Cardiac muscle cell (in vitro differentiated cells and primary cell): ENCODE data around the gene C7. TPM values are rescaled to one million over a fixed set of nuclear protein-coding genes. Genes with fewer than 3 reads are reported as not detected.
"Not testable (repeated sequence)": the region's sequence is repeated elsewhere in the genome, so short reads cannot be mapped to it uniquely, and the experiment has no call there.

Source experiments
- DNase-seq, 2 donors: peaks; one replicate each; pipeline versions ENCODE4 v3.0.0 to v3.0.0-alpha.2; 2010 to 2017; ENCODE audit warnings: low read depth in 1 of 2, low spot score in 1 of 2
- H3K27ac ChIP-seq: fragments of 200-600 bp; sonication (generic); 2 replicates; pipeline ENCODE4 v1.5.1; 2016
- H3K27me3 ChIP-seq: fragments of 200-600 bp; sonication (generic); 2 replicates; pipeline ENCODE4 v1.6.0; 2016; ENCODE audit warnings: control low read depth
- H3K36me3 ChIP-seq: fragments of 200-600 bp; sonication (generic); 2 replicates; pipeline ENCODE4 v1.5.1; 2016; ENCODE audit warnings: control low read depth
- H3K4me1 ChIP-seq: fragments of 200-600 bp; sonication (generic); 2 replicates; pipeline ENCODE4 v1.8.1; 2017; ENCODE audit warnings: low read depth, mild to moderate bottlenecking, mixed run types
- H3K4me3 ChIP-seq: fragments of 200-600 bp; sonication (generic); 2 replicates; pipeline ENCODE4 v1.5.1; 2016; ENCODE audit warnings: mild to moderate bottlenecking
- H3K9me3 ChIP-seq: fragments of 200-600 bp; sonication (generic); 2 replicates; pipeline ENCODE4 v1.5.1; 2017; ENCODE audit warnings: low read depth, mild to moderate bottlenecking, control low read depth
- polyA plus RNA-seq: library from polyadenylated mRNA; unstranded; fragments of >200 nt; fragmentation: Nextera tagmentation; extraction: Ambion mirVana; gene quantifications from 2 replicates; pipeline ENCODE4 v1.2.1, GENCODE V29; 2016
- total RNA-seq: library from RNA; depleted of rRNA; stranded (reverse); fragments of >200 nt; gene quantifications from 2 replicates; pipeline ENCODE4 v1.2.3, GENCODE V29; 2016
- TF ChIP-seq, protein P1 (sequence below): IDR thresholded peaks from 2 replicates; pipeline ENCODE4 v1.5.1; 2012; ENCODE audit warnings: low read depth, mild to moderate bottlenecking, low read length

C7 gene
- total and polyA plus RNA-seq, 2 experiments from 2014 or later, result 64.0 to 153 TPM

- Histone ChIP-seq H3K36me3 (no peaks in the 10 kb centered on the region), H3K4me1 (no peaks in the 10 kb centered on the region), H3K4me3 (no peak overlapping the region), H3K9me3 (no peaks in the 10 kb centered on the region), H3K27ac (no peak overlapping the region), H3K27me3 (no peaks in the 10 kb centered on the region)
- DNase-seq, result no peak
- TF ChIP-seq, protein P1, sequence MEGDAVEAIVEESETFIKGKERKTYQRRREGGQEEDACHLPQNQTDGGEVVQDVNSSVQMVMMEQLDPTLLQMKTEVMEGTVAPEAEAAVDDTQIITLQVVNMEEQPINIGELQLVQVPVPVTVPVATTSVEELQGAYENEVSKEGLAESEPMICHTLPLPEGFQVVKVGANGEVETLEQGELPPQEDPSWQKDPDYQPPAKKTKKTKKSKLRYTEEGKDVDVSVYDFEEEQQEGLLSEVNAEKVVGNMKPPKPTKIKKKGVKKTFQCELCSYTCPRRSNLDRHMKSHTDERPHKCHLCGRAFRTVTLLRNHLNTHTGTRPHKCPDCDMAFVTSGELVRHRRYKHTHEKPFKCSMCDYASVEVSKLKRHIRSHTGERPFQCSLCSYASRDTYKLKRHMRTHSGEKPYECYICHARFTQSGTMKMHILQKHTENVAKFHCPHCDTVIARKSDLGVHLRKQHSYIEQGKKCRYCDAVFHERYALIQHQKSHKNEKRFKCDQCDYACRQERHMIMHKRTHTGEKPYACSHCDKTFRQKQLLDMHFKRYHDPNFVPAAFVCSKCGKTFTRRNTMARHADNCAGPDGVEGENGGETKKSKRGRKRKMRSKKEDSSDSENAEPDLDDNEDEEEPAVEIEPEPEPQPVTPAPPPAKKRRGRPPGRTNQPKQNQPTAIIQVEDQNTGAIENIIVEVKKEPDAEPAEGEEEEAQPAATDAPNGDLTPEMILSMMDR, result no peak
Observed at GRCh38 chr5:41012318-41012717, 103.0 kb downstream of the C7 start.

DNA sequence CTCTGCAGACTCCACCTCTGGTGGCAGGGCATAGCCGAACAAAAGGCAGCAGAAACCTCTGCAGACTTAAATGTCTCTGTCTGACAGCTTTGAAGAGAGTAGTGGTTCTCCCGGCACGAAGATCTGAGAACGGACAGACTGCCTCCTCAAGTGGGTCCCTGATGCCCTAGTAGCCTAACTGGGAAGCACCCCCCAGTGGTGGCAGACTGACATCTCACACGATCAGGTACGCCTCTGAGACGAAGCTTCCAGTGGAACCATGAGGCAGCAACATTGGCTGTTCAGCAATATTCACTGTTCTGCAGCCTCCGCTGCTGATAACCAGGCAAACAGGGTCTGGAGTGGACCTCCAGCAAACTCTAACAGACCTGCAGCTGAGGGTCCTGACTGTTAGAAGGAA is 113.3 kb downstream of the C7 start:
- not testable (repeated sequence) for H3K27ac ChIP-seq, DNase-seq, H3K36me3 ChIP-seq, H3K9me3 ChIP-seq, H3K4me3 ChIP-seq, H3K4me1 ChIP-seq, H3K27me3 ChIP-seq

Other genes starting within 250 kb of the C7 start
- gene PTGER4, start 229.6 kb upstream of the C7 start, total RNA-seq, result 0.42 and 0.99 TPM in 2 replicates
- 0.28 TPM in 1 of 2 replicates, not detected in the other for gene PTGER4, start 229.6 kb upstream of the C7 start, polyA plus RNA-seq
- 13.4 and 46.7 TPM in 2 replicates for gene TTC33, start 153.5 kb upstream of the C7 start, total RNA-seq
- gene TTC33, start 153.5 kb upstream of the C7 start, polyA plus RNA-seq, result 16.3 and 17.2 TPM in 2 replicates
- 21.5 and 26.1 TPM in 2 replicates for gene PRKAA1, start 111.1 kb upstream of the C7 start, total RNA-seq
- 22.6 and 29.3 TPM in 2 replicates for gene PRKAA1, start 111.1 kb upstream of the C7 start, polyA plus RNA-seq
- gene RPL37, start 74.3 kb upstream of the C7 start, total RNA-seq, result 115 and 181 TPM in 2 replicates
- 473 and 553 TPM in 2 replicates for gene RPL37, start 74.3 kb upstream of the C7 start, polyA plus RNA-seq
- 0.11 and 0.12 TPM in 2 replicates for gene CARD6, start 68.1 kb upstream of the C7 start, total RNA-seq
- gene CARD6, start 68.1 kb upstream of the C7 start, polyA plus RNA-seq, result 0.06 and 0.32 TPM in 2 replicates
- gene MROH2B, start 161.8 kb downstream of the C7 start, total RNA-seq, result not detected in 2 replicates
- gene MROH2B, start 161.8 kb downstream of the C7 start, polyA plus RNA-seq, result not detected in 2 replicates